Stimulated activated naive B cell treated with anti-CD40 and anti-IgM and Interleukin-4, amounts not matched to agents 10 μg/mL and 1 μg/mL and 100 μg/mL, for 72 hours (primary cell): ENCODE data around the gene CD70.

Experiments used
- ATAC-seq, 2 donors: fragments of 150-1000 bp; cut with Tn5 transposase; replicated peaks; 2 replicates each; pipeline ENCODE4 v1.10.0; 2021; ENCODE audit warnings: moderate library complexity in 1 of 2
- DNase-seq: peaks from one replicate; pipeline ENCODE4 v3.0.0; 2021
- H3K27ac Mint-ChIP-seq: one replicate; pipeline ENCODE4 v1.8.0; 2022; ENCODE audit warnings: mild to moderate bottlenecking, mixed read lengths
- H3K27me3 Mint-ChIP-seq, 2 donors: one replicate each; pipeline ENCODE4 v1.8.0; 2022; ENCODE audit warnings: mixed read lengths in 2 of 2
- H3K36me3 Mint-ChIP-seq, 2 donors: one replicate each; pipeline ENCODE4 v1.8.0; 2022; ENCODE audit warnings: mixed read lengths in 2 of 2, mild to moderate bottlenecking in 1 of 2
- H3K4me1 Mint-ChIP-seq, 2 donors: one replicate each; pipeline ENCODE4 v1.8.0; 2022; ENCODE audit warnings: mixed read lengths in 2 of 2, mild to moderate bottlenecking in 1 of 2
- H3K4me3 Mint-ChIP-seq, 2 donors: one replicate each; pipeline ENCODE4 v1.8.0; 2022; ENCODE audit warnings: mild to moderate bottlenecking in 2 of 2, mixed read lengths in 2 of 2, moderate library complexity in 1 of 2
- H3K9me3 Mint-ChIP-seq, 2 donors: one replicate each; pipeline ENCODE4 v1.8.0; 2022; ENCODE audit warnings: mixed read lengths in 2 of 2, mild to moderate bottlenecking in 1 of 2

The CD70 gene

DNA sequence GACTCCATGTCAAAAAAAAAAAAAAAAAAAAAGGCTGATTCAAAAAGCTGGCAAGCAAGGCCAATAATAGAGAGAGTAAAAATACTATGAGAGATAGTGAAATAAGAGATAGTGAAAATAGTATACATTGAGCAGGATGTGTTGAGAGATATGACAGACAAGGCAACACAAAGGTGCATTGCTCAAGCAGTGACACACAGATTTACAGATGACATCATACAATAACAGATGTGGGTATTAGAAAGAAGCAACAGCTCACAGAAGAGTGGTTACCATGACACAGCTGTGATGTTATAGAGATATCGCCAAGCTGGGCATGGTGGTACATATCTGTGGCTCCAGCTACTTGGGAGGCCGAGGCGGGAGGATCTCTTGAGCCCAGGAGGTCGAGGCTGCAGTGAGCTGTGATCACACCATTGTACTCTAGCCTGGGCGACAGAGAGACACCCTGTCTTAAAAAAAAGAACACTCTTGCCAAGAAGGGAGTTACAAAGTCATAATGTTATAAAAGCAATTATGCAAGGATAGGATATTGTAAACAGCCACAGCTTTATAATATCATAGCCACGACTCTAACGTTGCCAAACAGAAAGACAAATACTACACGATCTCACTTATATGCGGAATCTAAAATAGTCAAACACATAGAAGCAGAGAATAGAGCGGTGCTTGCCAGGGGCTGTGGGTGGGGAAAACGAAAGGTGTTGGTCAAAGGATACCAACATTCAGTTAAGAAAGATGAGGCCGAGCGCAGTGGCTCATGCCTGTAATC, 49.8 kb downstream of the CD70 start:
- Mint-ChIP-seq H3K4me3 (no peak overlapping the region), H3K27ac (peak overlapping the region; percentile 38), H3K36me3 (peaks cover 4 to 10% of the 10 kb centered on the region in 2 donors), H3K9me3 (peaks cover 2% of the 10 kb centered on the region in 2 donors), H3K27me3 (peaks cover 7 to 21% of the 10 kb centered on the region in 2 donors), H3K4me1 (peaks cover 10 to 11% of the 10 kb centered on the region in 2 donors)
- no peak for ATAC-seq
- no peak for DNase-seq

DNA sequence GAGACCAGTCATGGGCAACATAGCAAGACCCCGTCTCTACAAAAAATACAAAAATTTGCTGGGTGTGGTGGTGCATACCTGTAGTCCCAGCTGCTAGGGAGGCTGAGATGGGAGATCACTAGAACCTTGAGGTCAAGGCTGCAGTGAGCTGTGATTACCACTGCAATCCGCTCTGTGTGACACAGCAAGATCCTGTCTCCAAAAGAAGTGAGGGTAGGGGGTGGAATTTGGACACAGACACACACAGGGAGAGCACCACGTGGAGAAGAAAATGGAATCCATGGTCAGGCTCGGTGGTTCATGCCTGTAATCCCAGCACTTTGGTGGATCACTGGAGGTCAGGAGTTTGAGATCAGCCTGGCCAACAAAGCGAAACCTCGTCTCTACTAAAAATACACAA, 51.4 kb downstream of the CD70 start:
- peaks cover 7 to 19% of the 10 kb centered on the region in 2 donors for H3K27me3 Mint-ChIP-seq
- H3K27ac Mint-ChIP-seq = peak overlapping the region; percentile 25
- H3K4me1 Mint-ChIP-seq = peaks cover 13 to 19% of the 10 kb centered on the region in 2 donors
- H3K36me3 Mint-ChIP-seq = peaks cover 19 to 24% of the 10 kb centered on the region in 2 donors
- peaks cover 6 to 8% of the 10 kb centered on the region in 2 donors for H3K9me3 Mint-ChIP-seq
- DNase-seq (no peak), ATAC-seq (no peak)
- H3K4me3 Mint-ChIP-seq = no peak overlapping the region
